Stimulated activated CD8-positive, alpha-beta memory T cell treated with anti-CD3 and anti-CD28 coated beads, Interleukin-4, amount 100 ng/mL, for 24 hours (primary cell): Measurements from ENCODE around the gene HLA-DPA1.
"Not testable (repeated sequence)": the region's sequence is repeated elsewhere in the genome, so short reads cannot be mapped to it uniquely, and the experiment has no call there.

Experiments
- DNase-seq: peaks from one replicate; pipeline ENCODE4 v3.0.0-alpha.2; 2020; ENCODE audit warnings: low read depth

Gene HLA-DPA1

GRCh38 chr6:33064723-33065122, 8.7 kb downstream of the HLA-DPA1 start:
- DNase-seq, result no peak

DNA sequence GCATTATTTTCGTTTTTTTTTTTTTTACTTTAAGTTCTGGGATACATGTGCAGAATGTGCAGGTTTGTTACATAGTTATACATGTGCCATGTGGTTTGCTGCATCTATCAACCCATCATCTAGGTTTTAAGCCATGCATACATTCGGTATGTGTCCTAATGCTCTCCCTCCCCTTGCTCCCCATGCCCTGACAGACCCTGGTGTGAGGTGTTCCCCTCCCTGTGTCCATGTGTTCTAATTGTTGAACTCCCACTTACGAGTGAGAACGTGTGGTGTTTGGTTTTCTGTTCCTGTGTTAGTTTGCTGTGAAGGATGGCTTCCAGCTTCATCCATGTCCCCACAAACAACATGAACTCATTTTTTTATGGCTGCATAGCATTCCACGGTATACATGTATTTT, 10.0 kb downstream of the HLA-DPA1 start:
- not testable (repeated sequence) for DNase-seq

- no peak for DNase-seq
These were observed 11.5 kb downstream of the HLA-DPA1 start for GRCh38 chr6:33061987-33062386.

GRCh38 chr6:33057222-33058150, 16.0 kb downstream of the HLA-DPA1 start:
- DNase-seq, result no peak

GRCh38 chr6:33053230-33053629, 20.2 kb downstream of the HLA-DPA1 start:
- DNase-seq, result no peak

GRCh38 chr6:33052627-33053026, 20.8 kb downstream of the HLA-DPA1 start:
- no peak for DNase-seq

GRCh38 chr6:33050014-33050810, 23.2 kb downstream of the HLA-DPA1 start:
- no peak for DNase-seq

DNA sequence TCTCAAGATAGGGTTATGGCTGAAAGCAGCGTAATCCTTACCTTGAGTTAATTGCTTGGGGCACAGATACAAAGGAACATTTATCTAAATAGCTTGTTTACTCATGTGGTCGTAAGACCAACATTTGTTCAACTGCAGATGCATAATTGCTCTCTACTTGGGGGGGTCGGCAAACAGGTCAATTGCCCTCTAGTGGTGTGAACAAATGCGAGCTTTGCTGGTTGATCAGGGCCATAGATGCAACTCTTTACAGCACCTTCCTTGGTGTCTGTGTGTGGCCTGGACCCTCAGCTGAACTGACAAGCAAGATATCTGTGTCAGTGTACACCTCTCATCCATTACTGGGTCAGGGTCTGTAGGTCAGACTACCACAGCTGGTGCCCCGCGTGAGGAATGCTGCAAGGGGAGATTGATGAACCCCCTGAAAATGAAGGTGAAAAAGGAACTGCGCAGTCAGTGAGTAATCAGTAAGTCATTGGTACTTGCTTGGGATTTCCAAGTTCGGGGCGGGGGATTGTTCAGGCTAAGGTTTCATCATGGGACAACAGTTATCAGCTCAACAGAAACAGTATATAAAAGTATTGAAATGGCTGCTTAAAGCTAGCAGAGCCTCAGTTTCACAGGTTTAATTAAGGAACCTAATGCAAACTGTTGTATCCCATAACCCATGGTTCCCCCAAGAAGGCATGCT, 24.0 kb downstream of the HLA-DPA1 start:
- DNase-seq, result no peak

GRCh38 chr6:33040157-33040556, 33.3 kb downstream of the HLA-DPA1 start:
- no peak for DNase-seq

- DNase-seq, result no peak
These were observed 36.9 kb downstream of the HLA-DPA1 start for GRCh38 chr6:33036535-33036934.

GRCh38 chr6:33034554-33034953, 38.9 kb downstream of the HLA-DPA1 start:
- no peak for DNase-seq

DNA sequence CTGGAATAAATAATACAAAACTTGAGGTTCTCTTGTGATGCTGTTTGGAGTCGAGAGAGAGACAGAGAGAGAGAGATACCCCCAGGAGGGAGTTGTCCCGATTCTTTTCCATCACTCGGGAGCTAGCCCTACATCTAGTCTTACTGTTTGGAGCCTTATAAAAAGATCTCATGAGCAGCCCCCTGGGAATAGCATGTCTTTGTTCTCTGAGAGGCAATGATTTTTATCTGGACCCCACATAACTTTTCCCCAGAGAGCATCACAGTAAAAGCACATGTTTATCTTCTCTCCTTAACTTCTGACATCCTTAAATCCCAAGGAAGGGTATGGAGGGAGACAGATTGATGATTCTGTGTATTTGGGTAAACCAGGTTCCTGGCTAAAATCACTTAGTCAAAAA, 43.2 kb downstream of the HLA-DPA1 start:
- no peak for DNase-seq

DNA sequence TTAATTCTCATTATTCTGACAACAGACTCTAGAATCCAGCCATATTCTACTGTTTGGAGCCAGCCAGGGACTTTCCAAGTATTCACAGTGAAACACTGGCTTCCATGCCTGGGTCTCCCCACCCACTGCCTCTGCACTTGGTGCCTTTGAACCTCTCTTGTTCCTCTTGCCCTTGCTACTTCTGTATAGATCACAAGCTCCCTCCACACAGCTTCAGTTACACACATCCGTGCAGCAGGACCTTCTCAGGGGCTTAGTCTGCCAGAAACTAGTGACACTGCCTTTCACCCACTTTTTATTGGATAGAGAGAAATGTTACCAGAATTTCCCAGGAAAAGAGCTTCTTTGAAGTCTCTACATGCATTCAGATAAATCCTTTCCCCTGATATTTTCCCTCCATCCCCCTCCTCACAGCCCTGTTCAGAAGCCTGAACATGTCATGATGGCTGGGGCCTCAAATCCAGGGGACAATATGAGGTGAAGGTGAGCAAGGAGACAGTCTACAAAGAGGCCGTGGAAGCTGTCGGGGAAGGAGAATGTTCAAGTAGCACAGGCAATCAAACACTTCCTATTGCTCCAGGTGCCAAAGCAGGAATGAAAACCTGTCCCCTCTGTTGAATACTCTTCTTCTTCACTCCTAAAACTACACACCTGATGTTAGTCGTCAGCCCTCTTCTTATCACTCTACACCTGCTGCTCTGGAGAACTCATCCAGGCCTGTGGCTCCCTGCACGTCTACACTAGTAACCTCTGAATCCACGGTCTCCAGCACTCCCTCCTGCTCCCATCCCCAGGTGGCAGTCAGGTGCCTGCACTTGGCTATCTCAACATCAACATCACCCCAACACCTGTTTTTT, 43.9 kb downstream of the HLA-DPA1 start:
- no peak for DNase-seq

DNA sequence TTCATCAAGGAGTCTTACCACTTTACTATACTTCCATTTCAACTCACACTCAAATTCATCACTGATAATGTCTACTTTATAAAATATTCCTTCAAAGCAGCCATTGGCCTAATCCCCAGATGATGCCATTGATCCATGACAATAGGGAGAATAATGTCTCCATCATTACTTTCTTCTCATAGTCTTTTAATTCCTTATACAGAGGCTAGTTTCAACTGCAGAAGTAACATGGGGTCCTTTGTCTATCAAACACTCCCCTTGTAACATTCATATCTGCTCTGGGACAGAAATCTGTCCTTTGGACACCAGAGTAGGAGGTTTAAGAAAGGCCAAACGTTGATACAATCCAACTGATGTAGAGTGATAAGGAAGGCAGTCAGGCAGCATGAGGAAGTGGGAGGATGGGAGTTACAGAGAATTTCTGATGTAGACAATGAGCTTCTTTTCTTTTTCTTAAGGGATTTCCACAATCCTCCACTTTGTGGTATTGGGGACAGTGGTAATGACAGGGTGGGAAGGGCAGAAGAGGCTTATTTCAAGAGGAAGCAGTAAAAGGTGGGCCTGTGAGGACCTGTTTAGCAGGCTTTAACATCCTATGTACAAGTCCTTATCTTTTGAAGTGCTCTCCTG, 45.1 kb downstream of the HLA-DPA1 start:
- DNase-seq, result no peak

DNA sequence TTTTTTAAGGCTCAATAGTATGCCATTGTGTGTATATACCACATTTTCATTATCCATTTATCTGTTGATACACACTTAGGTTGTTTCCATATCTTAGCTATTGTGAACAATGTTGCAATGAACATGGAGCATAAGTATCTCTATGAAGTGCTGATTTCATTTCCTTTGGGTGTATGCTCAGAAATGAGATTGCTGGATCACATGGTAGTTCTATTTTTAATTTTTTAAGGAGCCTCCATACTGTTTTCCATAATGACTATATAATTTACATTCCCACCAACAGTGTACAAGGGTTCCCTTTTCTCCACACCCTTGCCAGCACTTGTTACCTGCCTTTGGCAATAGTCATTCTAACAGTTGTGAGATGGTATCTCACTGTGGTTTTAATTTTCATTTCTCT, 48.9 kb downstream of the HLA-DPA1 start:
- no peak for DNase-seq

- DNase-seq, result no peak
These were observed 49.9 kb downstream of the HLA-DPA1 start for GRCh38 chr6:33023536-33023935.

DNA sequence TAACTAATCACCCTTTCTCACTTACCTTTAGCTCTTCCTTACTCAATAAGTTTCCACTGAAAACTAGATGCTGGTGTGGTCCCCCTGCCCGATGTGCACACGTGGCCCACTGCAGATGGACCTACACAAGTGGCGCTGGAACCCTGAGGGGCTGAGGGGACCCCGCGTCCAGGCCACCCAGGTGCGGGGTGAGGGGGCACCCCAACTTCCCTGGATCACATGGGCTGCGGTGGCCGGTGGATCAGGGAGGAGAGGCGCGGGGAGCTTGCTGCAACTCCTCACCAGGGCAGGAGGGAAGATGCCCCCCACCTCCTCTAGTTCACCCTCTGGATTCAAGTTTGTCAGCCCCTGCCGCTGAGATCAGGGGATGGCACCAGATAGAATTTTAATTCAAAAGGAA, 51.5 kb downstream of the HLA-DPA1 start:
- DNase-seq, result no peak

- DNase-seq, result no peak
These were observed 54.1 kb downstream of the HLA-DPA1 start for GRCh38 chr6:33019372-33019771.

DNA sequence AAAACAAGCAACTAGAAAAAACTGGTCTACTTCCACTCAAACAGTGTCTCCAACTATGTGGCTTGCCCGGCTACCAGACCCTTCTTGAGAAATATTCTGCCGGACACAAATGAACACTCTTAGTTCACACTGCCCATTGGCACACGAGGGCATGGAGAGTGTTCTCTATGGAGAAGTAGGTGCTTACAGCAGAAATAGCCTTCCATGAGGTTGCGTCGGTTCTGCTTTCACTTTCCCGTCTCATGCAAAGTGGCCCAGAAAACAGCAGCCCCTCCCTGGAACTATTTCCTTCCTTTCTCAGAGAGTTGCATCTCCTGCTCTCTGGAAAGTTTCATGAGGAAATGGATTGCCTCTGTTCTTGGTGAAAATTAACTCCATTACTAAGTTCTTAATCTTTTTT, 54.5 kb downstream of the HLA-DPA1 start:
- DNase-seq, result no peak

DNA sequence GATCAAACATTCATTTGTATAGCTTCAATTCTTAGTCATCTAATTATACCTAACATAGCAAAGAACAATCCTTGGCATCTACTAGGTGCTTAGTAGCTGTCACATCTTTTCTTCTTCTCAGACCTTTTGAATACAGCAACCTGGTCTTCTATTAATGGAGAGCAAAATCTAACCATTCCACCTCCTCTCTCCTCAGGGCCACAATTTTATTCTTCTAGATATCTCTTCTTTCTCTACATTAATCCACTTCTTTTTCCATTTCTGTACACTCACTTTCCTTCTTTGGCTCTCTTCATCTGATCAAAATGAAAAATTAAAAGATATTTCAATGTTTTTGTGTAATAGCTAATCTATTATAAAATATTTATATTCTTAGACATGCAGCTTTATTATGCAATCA, 55.0 kb downstream of the HLA-DPA1 start:
- no peak for DNase-seq

GRCh38 chr6:33017694-33018353, 55.6 kb downstream of the HLA-DPA1 start:
- no peak for DNase-seq
